ENCODE data around the gene SPOCD1.
A peak's percentile ranks its signal among the peaks of the same experiment; 100 is the strongest.

Gene SPOCD1

GRCh38 chr1:31755850-31756492 is 59.9 kb downstream of the SPOCD1 start:
- DNase-seq (ENCODE audit: low read depth in 2 of 2): no peak

GRCh38 chr1:31755197-31755611 is 60.6 kb downstream of the SPOCD1 start:
- DNase-seq (ENCODE audit: low read depth in 2 of 2): no peak

GRCh38 chr1:31754397-31754796 is 61.4 kb downstream of the SPOCD1 start:
- no peak for DNase-seq (ENCODE audit: low read depth in 2 of 2)

GRCh38 chr1:31753707-31754349 is 62.0 kb downstream of the SPOCD1 start:
- DNase-seq (ENCODE audit: low read depth in 2 of 2): no peak

GRCh38 chr1:31752952-31753475 is 62.8 kb downstream of the SPOCD1 start:
- DNase-seq (ENCODE audit: low read depth in 2 of 2): no peak

- no peak for DNase-seq (ENCODE audit: low read depth in 2 of 2)
Measured at GRCh38 chr1:31752258-31752657, 63.6 kb downstream of the SPOCD1 start.

GRCh38 chr1:31751822-31752241 is 64.0 kb downstream of the SPOCD1 start:
- no peak for DNase-seq (ENCODE audit: low read depth in 2 of 2)

GRCh38 chr1:31750858-31751510 is 64.8 kb downstream of the SPOCD1 start:
- DNase-seq (ENCODE audit: low read depth in 2 of 2): no peak

- DNase-seq (ENCODE audit: low read depth in 2 of 2): no peak
Measured at GRCh38 chr1:31749785-31750735, 65.8 kb downstream of the SPOCD1 start.

- DNase-seq (ENCODE audit: low read depth in 2 of 2): no peak
Measured at GRCh38 chr1:31748365-31748764, 67.5 kb downstream of the SPOCD1 start.

GRCh38 chr1:31747304-31747703 is 68.5 kb downstream of the SPOCD1 start:
- no peak for DNase-seq (ENCODE audit: low read depth in 2 of 2)

- DNase-seq (ENCODE audit: low read depth in 2 of 2): no peak
Measured at GRCh38 chr1:31746687-31747086, 69.1 kb downstream of the SPOCD1 start.

GRCh38 chr1:31745946-31746670 is 69.7 kb downstream of the SPOCD1 start:
- no peak for DNase-seq (ENCODE audit: low read depth in 2 of 2)

- peak; percentile 34 to 41 for DNase-seq (ENCODE audit: low read depth in 2 of 2)
Measured at GRCh38 chr1:31745096-31745945, 70.5 kb downstream of the SPOCD1 start.

- DNase-seq (ENCODE audit: low read depth in 2 of 2): no peak
Measured at GRCh38 chr1:31744165-31744888, 71.5 kb downstream of the SPOCD1 start.

- DNase-seq (ENCODE audit: low read depth in 2 of 2): no peak
Measured at GRCh38 chr1:31742462-31743212, 73.2 kb downstream of the SPOCD1 start.

Measured in stimulated activated CD4-positive, alpha-beta T cell treated with anti-CD3 and anti-CD28 coated beads, Interleukin-1b, Interleukin-23, amount 100 ng/mL, for 4 hours (primary cell).